Measurements from ENCODE around the gene KIAA1586. TPM values are rescaled to one million over a fixed set of nuclear protein-coding genes. Genes with fewer than 3 reads are reported as not detected.

Gene KIAA1586
- total and polyA plus RNA-seq, 9 of the 15 experiments (the other 6 are each of a cell fraction or from before 2014, with no cell fraction given), result 23.4 to 43.6 (median 29.5) TPM

DNA sequence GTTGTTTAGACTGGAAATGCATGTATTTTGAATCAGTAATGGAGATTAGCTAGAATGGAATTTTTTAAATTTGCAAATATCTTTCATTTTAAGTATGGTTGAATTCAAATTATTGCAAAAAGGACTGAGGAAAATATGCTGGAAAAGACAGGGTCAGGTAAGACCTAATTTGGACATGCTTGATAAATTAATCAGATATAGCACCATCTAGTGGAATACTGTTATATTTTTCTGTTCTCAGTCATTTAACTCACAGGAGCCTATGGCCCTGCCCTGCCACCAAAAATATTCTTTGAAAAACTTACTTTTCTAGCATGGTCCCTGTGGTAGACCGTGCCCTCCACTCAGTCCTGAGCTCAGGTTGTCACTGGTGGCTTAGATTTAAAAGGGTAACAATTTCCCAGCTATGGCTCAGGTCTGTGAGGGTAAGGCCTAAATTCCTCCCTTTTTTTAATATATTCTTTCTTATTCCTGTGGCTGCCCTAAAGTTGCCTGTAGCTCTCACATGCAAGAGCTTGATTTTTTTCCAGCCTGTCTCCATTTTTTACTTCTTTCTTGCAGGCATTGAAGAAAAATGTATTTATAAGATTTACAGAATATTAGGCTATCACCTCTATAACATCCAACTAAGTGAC lies 25.3 kb upstream of the KIAA1586 start (continued):
- TF ChIP-seq, protein P1, sequence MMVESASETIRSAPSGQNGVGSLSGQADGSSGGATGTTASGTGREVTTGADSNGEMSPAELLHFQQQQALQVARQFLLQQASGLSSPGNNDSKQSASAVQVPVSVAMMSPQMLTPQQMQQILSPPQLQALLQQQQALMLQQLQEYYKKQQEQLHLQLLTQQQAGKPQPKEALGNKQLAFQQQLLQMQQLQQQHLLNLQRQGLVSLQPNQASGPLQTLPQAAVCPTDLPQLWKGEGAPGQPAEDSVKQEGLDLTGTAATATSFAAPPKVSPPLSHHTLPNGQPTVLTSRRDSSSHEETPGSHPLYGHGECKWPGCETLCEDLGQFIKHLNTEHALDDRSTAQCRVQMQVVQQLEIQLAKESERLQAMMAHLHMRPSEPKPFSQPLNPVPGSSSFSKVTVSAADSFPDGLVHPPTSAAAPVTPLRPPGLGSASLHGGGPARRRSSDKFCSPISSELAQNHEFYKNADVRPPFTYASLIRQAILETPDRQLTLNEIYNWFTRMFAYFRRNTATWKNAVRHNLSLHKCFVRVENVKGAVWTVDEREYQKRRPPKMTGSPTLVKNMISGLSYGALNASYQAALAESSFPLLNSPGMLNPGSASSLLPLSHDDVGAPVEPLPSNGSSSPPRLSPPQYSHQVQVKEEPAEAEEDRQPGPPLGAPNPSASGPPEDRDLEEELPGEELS (CRISPR knock-in tag; IDR thresholded peaks at IDR 0.05; ENCODE audit: borderline replicate concordance), result no peak
- TF ChIP-seq MCM2 (IDR thresholded peaks at IDR 0.05; ENCODE audit: low read depth) (no peak), PTRF (tag; IDR thresholded peaks at IDR 0.05) (no peak), SMAD3 (CRISPR knock-in tag; conservative IDR thresholded peaks at IDR 0.05) (no peak), ARID3A (IDR thresholded peaks at IDR 0.05; ENCODE audit: borderline replicate concordance, low read depth, low read length) (peak; percentile 92; the same call in 1 of the 2 replicates)

DNA sequence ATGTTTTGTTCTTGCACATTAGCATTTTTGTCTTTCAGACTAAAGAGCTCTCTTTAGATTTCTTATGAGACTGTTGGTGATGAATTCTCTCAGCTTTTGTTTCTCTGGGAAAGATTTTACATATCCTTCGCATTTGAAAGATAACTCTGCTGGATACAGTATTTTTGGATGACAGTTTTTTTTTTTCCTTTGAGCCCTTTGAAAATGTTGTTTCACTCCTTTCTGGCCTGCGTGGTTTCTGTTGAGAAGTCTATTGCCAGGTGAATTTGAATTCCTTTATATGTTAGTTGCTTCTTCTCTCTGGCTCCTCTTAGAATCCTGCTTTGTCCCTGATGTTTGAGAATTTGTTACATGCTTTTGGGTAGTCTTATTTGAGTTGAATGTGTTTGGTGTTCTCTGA lies 22.2 kb upstream of the KIAA1586 start:
- Histone ChIP-seq H3K4me1 (replicated peaks in 1 of 2; ENCODE audit: control insufficient read depth in 2 of 2, insufficient read depth in 2 of 2, low read length in 2 of 2) (peaks cover 6 to 7% of the 10 kb centered on the region in 2 experiments; a peak in 4 of 5 replicates), H3K27me3 (ENCODE audit: control insufficient read depth in 2 of 2, insufficient read depth in 2 of 2, low read length in 2 of 2) (no peaks in the 10 kb centered on the region), H3K4me3 (no peak overlapping the region), H4K20me1 (replicated peaks; ENCODE audit: control insufficient read depth, insufficient read depth, low read length) (no peaks in the 10 kb centered on the region), H3K9me1 (ENCODE audit: control insufficient read depth, insufficient read depth, low read length) (no peaks in the 10 kb centered on the region), H3K9me3 (replicated peaks; ENCODE audit: control insufficient read depth, insufficient read depth, low read depth, low read length) (peaks cover 11% of the 10 kb centered on the region), H3K36me3 (ENCODE audit: control insufficient read depth, insufficient read depth, low read length) (no peaks in the 10 kb centered on the region), H3K9ac (ENCODE audit: insufficient read depth in 1 of 2, low read depth in 2 of 2, low read length in 2 of 2) (no peak overlapping the region), H3K79me2 (ENCODE audit: control insufficient read depth, insufficient read depth, low read length) (no peaks in the 10 kb centered on the region), H2AFZ (ENCODE audit: low read depth, low read length) (no peak overlapping the region), H3K4me2 (ENCODE audit: insufficient read depth, low read length) (no peak overlapping the region), H3K27ac (ENCODE audit: extremely low read depth, low read depth, low read length) (no peak overlapping the region)
- DNase-seq (ENCODE audit: extremely low read depth in 1 of 4, low spot score in 3 of 4), result no peak
- in situ Hi-C loops (cut with MboI) (no loop called here), intact Hi-C loops (cut with micrococcal nuclease) (no loop called here)
- ChIA-PET POLR2A (interaction anchor here (0.7 to 1.4 kb wide), 3 partner anchors 15 to 32 kb away, joined by 3 read pairs; no protein-coding TSS in a partner anchor), CTCF (ENCODE audit: low intra/inter-chr PET ratio) (no interaction called here)
- ATAC-seq, result no peak
- no TSS peak for BruUV-seq (replicated peaks)
- WGBS (ENCODE audit: insufficient coverage, low coverage, missing lambda C conversion rate), result 39% methylated on average over 2 of the region's 2 CpGs
- FAIRE-seq, result no peak
- TF ChIP-seq, protein P2, sequence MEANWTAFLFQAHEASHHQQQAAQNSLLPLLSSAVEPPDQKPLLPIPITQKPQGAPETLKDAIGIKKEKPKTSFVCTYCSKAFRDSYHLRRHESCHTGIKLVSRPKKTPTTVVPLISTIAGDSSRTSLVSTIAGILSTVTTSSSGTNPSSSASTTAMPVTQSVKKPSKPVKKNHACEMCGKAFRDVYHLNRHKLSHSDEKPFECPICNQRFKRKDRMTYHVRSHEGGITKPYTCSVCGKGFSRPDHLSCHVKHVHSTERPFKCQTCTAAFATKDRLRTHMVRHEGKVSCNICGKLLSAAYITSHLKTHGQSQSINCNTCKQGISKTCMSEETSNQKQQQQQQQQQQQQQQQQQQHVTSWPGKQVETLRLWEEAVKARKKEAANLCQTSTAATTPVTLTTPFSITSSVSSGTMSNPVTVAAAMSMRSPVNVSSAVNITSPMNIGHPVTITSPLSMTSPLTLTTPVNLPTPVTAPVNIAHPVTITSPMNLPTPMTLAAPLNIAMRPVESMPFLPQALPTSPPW (CRISPR knock-in tag; IDR thresholded peaks at IDR 0.05), result no peak
- TF ChIP-seq THRB (CRISPR knock-in tag; conservative IDR thresholded peaks at IDR 0.05) (no peak), ZNF23 (CRISPR knock-in tag; IDR thresholded peaks at IDR 0.05) (no peak), TARDBP (IDR thresholded peaks at IDR 0.05) (no peak), ZFPM2 (CRISPR knock-in tag; IDR thresholded peaks at IDR 0.05) (no peak), XRCC3 (IDR thresholded peaks at IDR 0.05) (no peak), ZBTB1 (CRISPR knock-in tag; IDR thresholded peaks at IDR 0.05; ENCODE audit: borderline replicate concordance, low read depth) (no peak)
- TF ChIP-seq, protein P3, sequence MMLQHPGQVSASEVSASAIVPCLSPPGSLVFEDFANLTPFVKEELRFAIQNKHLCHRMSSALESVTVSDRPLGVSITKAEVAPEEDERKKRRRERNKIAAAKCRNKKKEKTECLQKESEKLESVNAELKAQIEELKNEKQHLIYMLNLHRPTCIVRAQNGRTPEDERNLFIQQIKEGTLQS (IDR thresholded peaks at IDR 0.05), result no peak
- TF ChIP-seq, protein P3 (CRISPR knock-in tag; conservative IDR thresholded peaks at IDR 0.05), result no peak
